ENCODE measurements around the gene SKIDA1.

Gene SKIDA1

GRCh38 chr10:21492421-21492820 is 33.1 kb downstream of the SKIDA1 start:
- ATAC-seq = no peak
- H3K4me3 Mint-ChIP-seq = no peak overlapping the region
- H3K9me3 Mint-ChIP-seq = no peaks in the 10 kb centered on the region

GRCh38 chr10:21490711-21491105 is 34.8 kb downstream of the SKIDA1 start:
- DNase-seq (ENCODE audit: low spot score in 2 of 2) (no peak), ATAC-seq (no peak)
- Mint-ChIP-seq H3K4me1 (peaks cover 12% of the 10 kb centered on the region), H3K27ac (no peak overlapping the region), H3K9me3 (no peaks in the 10 kb centered on the region), H3K36me3 (no peaks in the 10 kb centered on the region), H3K4me3 (no peak overlapping the region)

More at GRCh38 chr10:21492421-21492820, 33.1 kb downstream of the SKIDA1 start:
- no peak for DNase-seq (ENCODE audit: low spot score in 2 of 2)
- peaks cover 12% of the 10 kb centered on the region for H3K4me1 Mint-ChIP-seq
- H3K27ac Mint-ChIP-seq = no peak overlapping the region
- H3K36me3 Mint-ChIP-seq = no peaks in the 10 kb centered on the region

DNA sequence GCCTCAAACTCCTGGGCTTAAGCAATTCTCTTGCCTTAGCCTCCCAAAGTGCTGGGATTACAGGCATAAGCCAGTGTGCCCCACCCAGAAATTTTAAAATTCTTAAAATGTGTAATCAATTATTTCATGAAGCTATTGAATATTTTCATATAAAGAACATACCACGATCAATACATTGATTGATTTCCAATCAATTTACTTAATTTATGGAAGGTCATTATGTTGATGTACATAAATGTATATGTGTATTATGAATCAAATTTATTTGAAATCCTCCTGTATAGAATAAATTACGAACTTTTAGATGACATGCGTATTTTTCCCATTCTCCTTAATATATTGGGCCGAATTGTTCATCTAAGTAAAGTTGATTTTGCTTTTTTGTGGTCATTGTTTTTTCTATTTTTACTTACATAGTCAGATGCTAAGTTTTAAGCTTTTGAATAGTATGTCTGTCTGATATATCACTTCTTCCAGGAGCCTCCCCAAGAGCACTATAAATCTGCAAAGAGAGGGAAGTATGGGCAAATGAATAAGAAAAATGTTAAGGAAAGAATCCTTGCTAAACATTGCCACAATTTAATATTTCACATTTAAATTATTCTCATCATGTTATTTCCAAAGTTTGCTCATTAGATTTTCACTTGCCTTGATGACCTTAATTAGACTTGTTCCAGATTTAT is 35.3 kb downstream of the SKIDA1 start:
- peaks cover 8% of the 10 kb centered on the region for H3K4me1 Mint-ChIP-seq
- no peak for DNase-seq (ENCODE audit: low spot score in 2 of 2)
- H3K27ac Mint-ChIP-seq = no peak overlapping the region
- ATAC-seq = no peak
- H3K36me3 Mint-ChIP-seq = no peaks in the 10 kb centered on the region
- H3K9me3 Mint-ChIP-seq = no peaks in the 10 kb centered on the region
- H3K4me3 Mint-ChIP-seq = no peak overlapping the region

- Mint-ChIP-seq H3K27ac (no peak overlapping the region), H3K4me3 (no peak overlapping the region), H3K36me3 (no peaks in the 10 kb centered on the region), H3K4me1 (peaks cover 1% of the 10 kb centered on the region), H3K9me3 (no peaks in the 10 kb centered on the region)
- ATAC-seq = no peak
- DNase-seq (ENCODE audit: low spot score in 2 of 2) = no peak
These were observed 36.5 kb downstream of the SKIDA1 start for GRCh38 chr10:21488957-21489446.

DNA sequence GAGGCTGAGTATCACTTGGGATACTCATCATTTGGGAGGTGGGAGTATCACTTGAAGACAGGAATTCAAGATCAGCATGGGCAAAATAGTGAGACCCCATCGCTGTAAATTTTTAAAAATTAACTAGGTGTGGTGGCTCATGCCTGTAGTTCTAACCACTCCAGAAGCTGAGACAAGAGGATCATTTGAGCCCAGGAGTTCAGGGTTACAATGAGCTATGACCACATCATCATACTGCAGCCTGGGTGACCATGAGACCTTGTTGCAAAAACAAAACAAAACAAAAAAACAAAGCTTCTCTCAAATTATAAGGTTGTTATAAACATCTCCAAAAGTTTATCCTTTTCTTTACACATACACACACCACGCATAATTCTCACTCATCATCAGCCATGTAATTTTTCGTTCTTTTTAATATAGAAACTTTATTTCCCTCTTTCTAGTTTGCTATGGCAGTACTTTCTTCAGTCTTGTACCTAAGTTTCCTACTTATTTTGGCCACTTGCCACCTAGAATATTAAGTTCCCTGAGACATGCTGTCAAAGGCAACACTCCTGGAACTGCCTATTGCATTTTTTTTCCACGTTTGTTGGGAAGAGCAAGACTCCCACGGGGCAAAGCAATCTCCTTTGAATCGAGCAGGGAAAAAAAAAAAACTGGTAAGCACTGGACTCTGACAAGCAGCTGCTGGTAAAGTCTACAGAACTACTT is 37.1 kb downstream of the SKIDA1 start:
- DNase-seq (ENCODE audit: low spot score in 2 of 2) = no peak
- Mint-ChIP-seq H3K36me3 (no peaks in the 10 kb centered on the region), H3K27ac (no peak overlapping the region), H3K9me3 (no peaks in the 10 kb centered on the region), H3K4me3 (no peak overlapping the region), H3K4me1 (no peaks in the 10 kb centered on the region)
- no peak for ATAC-seq

- no peak for DNase-seq (ENCODE audit: low spot score in 2 of 2)
- H3K27ac Mint-ChIP-seq = no peak overlapping the region
- H3K4me1 Mint-ChIP-seq = no peaks in the 10 kb centered on the region
- ATAC-seq = no peak
- H3K36me3 Mint-ChIP-seq = no peaks in the 10 kb centered on the region
- H3K9me3 Mint-ChIP-seq = no peaks in the 10 kb centered on the region
- H3K4me3 Mint-ChIP-seq = no peak overlapping the region
These were observed 37.9 kb downstream of the SKIDA1 start for GRCh38 chr10:21487416-21488180.

GRCh38 chr10:21482821-21483220 is 42.7 kb downstream of the SKIDA1 start:
- ATAC-seq (no peak), DNase-seq (ENCODE audit: low spot score in 2 of 2) (no peak)
- H3K4me3 Mint-ChIP-seq = no peak overlapping the region
- no peaks in the 10 kb centered on the region for H3K9me3 Mint-ChIP-seq
- H3K4me1 Mint-ChIP-seq = no peaks in the 10 kb centered on the region
- H3K36me3 Mint-ChIP-seq = no peaks in the 10 kb centered on the region
- no peak overlapping the region for H3K27ac Mint-ChIP-seq

DNA sequence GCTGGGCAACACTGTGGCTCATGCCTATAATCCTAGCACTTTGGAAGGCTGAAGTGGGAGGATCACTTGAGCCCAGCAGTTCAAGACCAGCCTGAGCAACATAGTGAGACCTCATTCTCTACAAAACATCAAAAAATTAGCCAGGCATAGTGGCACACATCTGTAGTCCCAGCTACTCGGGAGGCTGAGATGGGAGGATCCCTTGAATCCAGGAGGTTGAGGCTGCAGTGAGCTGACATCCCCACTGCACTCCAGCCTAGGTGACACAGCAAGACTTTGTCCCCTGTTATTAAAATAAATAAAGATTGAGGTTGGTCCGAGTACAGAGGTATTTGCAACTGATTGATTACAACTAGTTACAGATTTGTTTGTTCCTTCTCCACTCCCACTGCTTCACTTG is 44.1 kb downstream of the SKIDA1 start:
- Mint-ChIP-seq H3K9me3 (no peaks in the 10 kb centered on the region), H3K36me3 (no peaks in the 10 kb centered on the region), H3K27ac (no peak overlapping the region), H3K4me1 (no peaks in the 10 kb centered on the region), H3K4me3 (no peak overlapping the region)
- DNase-seq (ENCODE audit: low spot score in 2 of 2) (no peak), ATAC-seq (no peak)

DNA sequence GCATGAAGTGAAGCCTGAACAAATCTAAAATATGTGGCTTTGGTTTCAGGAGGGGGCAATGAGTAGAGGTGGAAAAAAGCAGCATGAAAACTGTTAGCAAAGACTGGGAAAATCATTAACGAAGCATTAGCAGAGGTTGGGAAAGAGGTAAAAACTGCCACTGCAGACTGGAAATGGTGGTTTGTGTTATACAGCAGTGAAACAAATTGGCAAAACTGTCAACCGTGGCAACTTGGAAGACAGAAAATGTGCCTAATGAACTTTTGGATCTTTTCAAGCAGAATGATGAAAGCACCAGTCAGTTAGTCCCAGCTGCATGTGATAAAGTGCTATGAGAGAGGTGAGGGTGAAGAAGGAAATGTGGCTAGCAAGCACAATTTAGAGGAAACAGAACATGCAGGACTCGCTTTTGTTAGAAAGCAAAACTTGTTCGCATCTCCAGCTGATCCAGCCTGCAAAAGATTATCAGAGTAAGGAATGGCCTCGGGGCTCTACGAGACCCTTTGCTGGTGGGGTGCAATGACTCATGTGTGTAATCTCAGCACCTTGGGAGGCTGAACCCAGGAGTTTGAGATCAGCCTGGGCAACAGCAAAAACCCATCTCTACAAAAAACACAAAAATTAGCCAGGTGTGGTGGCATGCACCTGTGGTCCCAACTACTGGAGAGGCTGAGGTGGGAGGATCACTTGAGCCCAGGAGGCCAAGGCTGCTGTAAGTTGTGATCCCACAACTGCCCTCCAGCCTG is 45.7 kb downstream of the SKIDA1 start:
- Mint-ChIP-seq H3K4me3 (no peak overlapping the region), H3K4me1 (no peaks in the 10 kb centered on the region), H3K36me3 (no peaks in the 10 kb centered on the region), H3K27ac (no peak overlapping the region), H3K9me3 (no peaks in the 10 kb centered on the region)
- ATAC-seq (no peak), DNase-seq (ENCODE audit: low spot score in 2 of 2) (no peak)

DNA sequence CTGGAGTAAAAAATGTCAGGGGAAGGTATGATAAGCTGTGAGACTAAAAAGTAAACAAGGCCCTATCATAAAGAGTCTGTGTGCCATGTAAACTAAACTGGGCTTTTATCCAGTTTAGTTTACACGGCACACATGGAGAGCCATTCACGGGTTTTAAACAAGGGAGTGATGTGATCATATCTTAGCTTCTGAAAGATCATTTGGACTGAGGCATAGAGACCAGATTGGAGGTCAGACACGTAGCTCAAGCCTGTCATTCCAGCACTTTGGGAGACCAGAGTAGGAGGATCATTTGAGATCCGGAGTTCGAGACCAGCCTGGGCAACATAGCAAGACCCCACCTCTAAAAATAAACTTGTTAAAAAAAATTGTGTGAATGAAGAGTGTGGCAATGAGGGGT is 50.1 kb downstream of the SKIDA1 start:
- no peak overlapping the region for H3K27ac Mint-ChIP-seq
- no peaks in the 10 kb centered on the region for H3K9me3 Mint-ChIP-seq
- no peak for ATAC-seq
- H3K36me3 Mint-ChIP-seq = no peaks in the 10 kb centered on the region
- H3K4me1 Mint-ChIP-seq = no peaks in the 10 kb centered on the region
- no peak overlapping the region for H3K4me3 Mint-ChIP-seq
- DNase-seq (ENCODE audit: low spot score in 2 of 2) = no peak

- Mint-ChIP-seq H3K4me1 (no peaks in the 10 kb centered on the region), H3K9me3 (no peaks in the 10 kb centered on the region), H3K27ac (no peak overlapping the region), H3K36me3 (no peaks in the 10 kb centered on the region), H3K4me3 (no peak overlapping the region)
- ATAC-seq (no peak), DNase-seq (ENCODE audit: low spot score in 2 of 2) (no peak)
These were observed 51.9 kb downstream of the SKIDA1 start for GRCh38 chr10:21473541-21473940.

DNA sequence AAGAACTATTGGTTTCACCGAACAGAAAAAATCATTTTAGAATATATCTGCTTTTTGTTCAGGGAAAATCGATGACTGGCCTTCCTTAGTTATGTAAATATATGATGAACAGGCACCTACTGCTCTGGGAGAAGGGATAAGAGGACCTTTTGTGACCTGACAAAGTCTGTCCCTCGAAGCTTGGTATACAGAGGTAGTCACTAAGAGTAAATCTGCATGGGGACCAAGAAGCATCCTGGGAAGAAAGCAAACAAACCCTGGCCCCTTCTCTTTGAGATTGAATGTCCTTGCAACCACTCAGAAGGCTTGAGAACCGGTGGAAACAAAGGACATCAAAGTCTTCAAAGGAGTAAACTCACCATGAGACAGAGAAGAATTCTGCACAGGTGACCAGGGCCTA is 52.3 kb downstream of the SKIDA1 start:
- ATAC-seq = no peak
- no peaks in the 10 kb centered on the region for H3K4me1 Mint-ChIP-seq

DNA sequence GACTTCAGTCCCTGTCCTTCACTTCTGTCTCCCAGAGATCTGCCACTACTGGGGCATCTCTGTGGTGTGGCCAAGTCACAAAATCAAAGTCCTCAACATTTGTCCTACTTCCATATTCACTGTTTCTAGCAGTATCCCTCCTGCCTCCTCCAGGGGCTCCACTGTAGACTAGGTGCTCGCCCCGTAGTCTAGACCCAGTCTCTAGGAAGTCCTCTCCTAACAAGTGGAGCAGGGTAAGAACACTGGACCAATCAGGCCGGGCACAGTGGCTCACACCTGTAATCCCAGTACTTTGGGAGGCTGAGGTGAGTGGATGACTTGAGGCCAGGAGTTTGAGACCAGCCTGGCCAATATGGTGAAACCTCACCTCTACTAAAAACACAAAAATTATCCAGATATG is 57.4 kb downstream of the SKIDA1 start:
- H3K4me3 Mint-ChIP-seq = no peak overlapping the region
- H3K36me3 Mint-ChIP-seq = no peaks in the 10 kb centered on the region
- H3K27ac Mint-ChIP-seq = no peak overlapping the region
- ATAC-seq (peak; percentile 45), DNase-seq (ENCODE audit: low spot score in 2 of 2) (no peak)
- H3K9me3 Mint-ChIP-seq = no peaks in the 10 kb centered on the region
- H3K4me1 Mint-ChIP-seq = no peaks in the 10 kb centered on the region

More for the DNA sequence above, 52.3 kb downstream of the SKIDA1 start:
- no peak overlapping the region for H3K27ac Mint-ChIP-seq
- no peaks in the 10 kb centered on the region for H3K9me3 Mint-ChIP-seq
- no peaks in the 10 kb centered on the region for H3K36me3 Mint-ChIP-seq
- H3K4me3 Mint-ChIP-seq = no peak overlapping the region
- no peak for DNase-seq (ENCODE audit: low spot score in 2 of 2)

GRCh38 chr10:21467633-21468032 is 57.8 kb downstream of the SKIDA1 start:
- H3K36me3 Mint-ChIP-seq = no peaks in the 10 kb centered on the region
- no peak overlapping the region for H3K4me3 Mint-ChIP-seq
- H3K4me1 Mint-ChIP-seq = no peaks in the 10 kb centered on the region
- DNase-seq (ENCODE audit: low spot score in 2 of 2) (no peak), ATAC-seq (no peak)
- H3K27ac Mint-ChIP-seq = no peak overlapping the region
- no peaks in the 10 kb centered on the region for H3K9me3 Mint-ChIP-seq

DNA sequence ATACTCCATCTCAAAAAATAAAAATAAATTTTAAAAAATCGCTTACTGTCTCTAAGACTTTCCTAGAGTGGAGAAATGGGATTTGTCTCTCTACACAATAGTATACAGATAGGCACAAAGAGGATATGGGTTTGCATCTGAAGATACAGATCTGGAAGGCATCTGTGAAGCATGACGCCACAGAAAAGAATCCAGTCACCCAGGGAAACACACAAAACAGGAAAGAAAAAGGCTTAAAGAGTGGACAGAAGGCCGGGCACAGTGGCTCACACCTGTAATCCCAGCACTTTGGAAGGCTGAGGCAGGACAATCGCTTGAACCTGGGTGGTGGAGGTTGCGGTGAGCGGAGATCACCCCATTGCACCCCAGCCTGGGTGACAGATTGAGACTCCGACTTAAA is 61.3 kb downstream of the SKIDA1 start:
- ATAC-seq (no peak), DNase-seq (ENCODE audit: low spot score in 2 of 2) (no peak)
- no peaks in the 10 kb centered on the region for H3K36me3 Mint-ChIP-seq
- no peak overlapping the region for H3K27ac Mint-ChIP-seq
- H3K9me3 Mint-ChIP-seq = no peaks in the 10 kb centered on the region
- no peak overlapping the region for H3K4me3 Mint-ChIP-seq
- no peaks in the 10 kb centered on the region for H3K4me1 Mint-ChIP-seq
